HEK293 (cell line): ENCODE data around the gene TUNAR.

Experiments
- CTCF ChIA-PET: fragments of 350-600 bp; formaldehyde crosslinking; extraction: SDS; loops from one replicate; lab custom pipeline; 2021; ENCODE audit warnings: antibody characterized with exemption; lab: Yijun Ruan, JAX
- POLR2A ChIA-PET: fragments of 300-600 bp; formaldehyde crosslinking; extraction: SDS; loops from one replicate; lab custom pipeline; 2020; ENCODE audit warnings: antibody characterized with exemption, inconsistent platforms; lab: Yijun Ruan, JAX
- H3K27ac ChIP-seq: fragments of 200-500 bp; sonication (Bioruptor generic); 2 replicates; pipeline ENCODE4 v1.5.1; 2014; ENCODE audit warnings: low read depth, low read length, control low read depth, inconsistent platforms; ENCODE audit errors: extremely low read depth
- H3K36me3 ChIP-seq, 2 experiments: fragments of 200-500 bp in 1 of 2; sonication (Bioruptor generic) in 1 of 2; 1 replicate in 1 of 2; 2 replicates in 1 of 2; pipeline ENCODE4 v1.5.1; 2014 to 2017; ENCODE audit warnings: inconsistent platforms in 2 of 2, low read length in 2 of 2; ENCODE audit not compliant: control insufficient read depth in 2 of 2, insufficient read depth in 1 of 2
- H3K4me1 ChIP-seq: fragments of 200-500 bp; sonication (Bioruptor generic); 2 replicates; pipeline ENCODE4 v1.5.1; 2014; ENCODE audit warnings: mild to moderate bottlenecking, low read length, inconsistent platforms; ENCODE audit not compliant: control insufficient read depth, insufficient read depth
- H3K4me3 ChIP-seq: 2 replicates; pipeline ENCODE4 v1.5.1; 2011; ENCODE audit warnings: low read depth, mild to moderate bottlenecking, control low read depth, low read length, moderate library complexity
- H3K9me3 ChIP-seq: fragments of 200-500 bp; sonication (Bioruptor generic); 2 replicates; pipeline ENCODE4 v1.5.1; 2014; ENCODE audit warnings: low read depth, low read length, inconsistent platforms; ENCODE audit not compliant: control insufficient read depth, insufficient read depth
- ATF2 ChIP-seq: fragments of 450-650 bp; formaldehyde crosslinking; IDR thresholded peaks from 2 replicates; pipeline ENCODE4 v1.5.1; 2016; ENCODE audit warnings: missing biosample characterization, missing genetic modification characterization, low read depth
- PRDM10 ChIP-seq: fragments of 450-650 bp; formaldehyde crosslinking; IDR thresholded peaks from 2 replicates; pipeline ENCODE4 v1.5.1; 2016; ENCODE audit warnings: missing biosample characterization, missing genetic modification characterization
- SALL2 ChIP-seq: fragments of 450-650 bp; formaldehyde crosslinking; IDR thresholded peaks from 2 replicates; pipeline ENCODE4 v1.5.0; 2017; ENCODE audit warnings: missing biosample characterization, mild to moderate bottlenecking, missing genetic modification characterization, borderline replicate concordance
- SETDB1 ChIP-seq: IDR thresholded peaks from one replicate; pipeline ENCODE4 v1.6.1; 2017; ENCODE audit warnings: mild to moderate bottlenecking, low read length, moderate library complexity, mixed read lengths; ENCODE audit not compliant: insufficient read length
- TCF7L2 ChIP-seq: IDR thresholded peaks from 2 replicates; pipeline ENCODE4 v1.6.1; 2011; ENCODE audit warnings: low read depth, mild to moderate bottlenecking, inconsistent platforms, low read length, moderate library complexity, borderline replicate concordance
- ZNF114 ChIP-seq: fragments of 450-650 bp; formaldehyde crosslinking; IDR thresholded peaks from 2 replicates; pipeline ENCODE4 v1.5.0; 2017; ENCODE audit warnings: missing biosample characterization, missing genetic modification characterization
- ZNF155 ChIP-seq: fragments of 450-650 bp; formaldehyde crosslinking; IDR thresholded peaks from 2 replicates; pipeline ENCODE4 v1.5.1; 2016; ENCODE audit warnings: missing biosample characterization, missing genetic modification characterization
- ZNF223 ChIP-seq: fragments of 450-650 bp; formaldehyde crosslinking; IDR thresholded peaks from 2 replicates; pipeline ENCODE4 v1.5.1; 2016; ENCODE audit warnings: missing biosample characterization, missing genetic modification characterization
- ZNF239 ChIP-seq: fragments of 450-650 bp; formaldehyde crosslinking; IDR thresholded peaks from 2 replicates; pipeline ENCODE4 v1.5.1; 2016; ENCODE audit warnings: missing biosample characterization, missing genetic modification characterization
- ZNF274 ChIP-seq, 2 experiments: fragments of 200-500 bp in 1 of 2; fragments of 450-650 bp in 1 of 2; sonication (Bioruptor generic) in 1 of 2; formaldehyde crosslinking in 1 of 2; IDR thresholded peaks; 2 replicates each; pipeline versions ENCODE4 v1.5.1 to v1.6.1; 2014 to 2016; ENCODE audit warnings: borderline replicate concordance in 1 of 2, inconsistent platforms in 1 of 2, low read length in 1 of 2, missing biosample characterization in 1 of 2, missing genetic modification characterization in 1 of 2
- ZNF335 ChIP-seq: fragments of 450-650 bp; formaldehyde crosslinking; conservative IDR thresholded peaks from 2 replicates; pipeline ENCODE4 v1.5.1; 2016; ENCODE audit warnings: missing biosample characterization, missing genetic modification characterization
- ZNF37A ChIP-seq: fragments of 450-650 bp; IDR thresholded peaks from 2 replicates; pipeline ENCODE4 v1.5.1; 2018; ENCODE audit warnings: missing biosample characterization, missing genetic modification characterization
- ZNF548 ChIP-seq: fragments of 450-650 bp; formaldehyde crosslinking; IDR thresholded peaks from 2 replicates; pipeline ENCODE4 v1.5.1; 2016; ENCODE audit warnings: missing biosample characterization, missing genetic modification characterization
- ZNF660 ChIP-seq: fragments of 450-650 bp; IDR thresholded peaks from 2 replicates; pipeline ENCODE4 v1.5.1; 2018; ENCODE audit warnings: missing biosample characterization, mild to moderate bottlenecking, missing genetic modification characterization
- ZNF768 ChIP-seq: fragments of 450-650 bp; formaldehyde crosslinking; IDR thresholded peaks from 2 replicates; pipeline ENCODE4 v1.5.1; 2018; ENCODE audit warnings: missing biosample characterization, mild to moderate bottlenecking, missing genetic modification characterization
- ZNF792 ChIP-seq: fragments of 450-650 bp; formaldehyde crosslinking; IDR thresholded peaks from 2 replicates; pipeline ENCODE4 v1.5.1; 2016; ENCODE audit warnings: missing biosample characterization, missing genetic modification characterization
- ZNF843 ChIP-seq: fragments of 450-650 bp; formaldehyde crosslinking; IDR thresholded peaks from 2 replicates; pipeline ENCODE4 v1.5.1; 2016; ENCODE audit warnings: missing biosample characterization, missing genetic modification characterization
- ZSCAN16 ChIP-seq: fragments of 450-650 bp; formaldehyde crosslinking; IDR thresholded peaks from 2 replicates; pipeline ENCODE4 v1.5.1; 2016; ENCODE audit warnings: missing biosample characterization, missing genetic modification characterization
- ZSCAN4 ChIP-seq: fragments of 450-650 bp; formaldehyde crosslinking; IDR thresholded peaks from 2 replicates; pipeline ENCODE4 v1.5.1; 2017; ENCODE audit warnings: missing biosample characterization, missing genetic modification characterization
- TF ChIP-seq, protein P1 (sequence below): fragments of 450-650 bp; formaldehyde crosslinking; IDR thresholded peaks from 2 replicates; pipeline ENCODE4 v1.5.1; 2016; ENCODE audit warnings: missing biosample characterization, missing genetic modification characterization, borderline replicate concordance

The TUNAR gene

DNA sequence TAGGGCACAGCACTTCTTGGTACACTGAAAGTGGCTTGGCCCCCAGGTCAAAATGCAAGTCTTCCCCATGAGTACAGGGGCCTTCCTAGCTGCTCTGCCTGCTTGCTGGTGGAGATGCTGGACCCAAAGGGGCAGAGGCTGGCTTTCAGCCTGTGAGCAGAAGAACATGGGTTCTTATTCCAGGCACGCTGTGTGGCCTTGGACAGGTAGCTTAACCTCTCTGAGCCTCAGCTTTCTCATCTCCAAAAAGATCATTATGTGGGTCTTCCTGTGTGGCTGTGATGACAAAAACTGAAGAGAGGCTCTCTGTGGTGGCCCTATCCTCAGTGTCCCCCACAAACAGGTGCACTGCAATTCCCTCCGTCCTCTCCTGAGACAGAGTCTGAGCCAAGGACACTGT is 45.6 kb upstream of the TUNAR start:
- POLR2A ChIA-PET, result no interaction called here
- Histone ChIP-seq H3K27ac (no peak overlapping the region), H3K4me3 (no peak overlapping the region)
- TF ChIP-seq SETDB1 (no peak), ZNF239 (no peak), ZNF155 (no peak), TCF7L2 (no peak), ZNF768 (tag by site-specific recombination) (no peak), ZNF548 (tag by site-specific recombination) (no peak), PRDM10 (no peak), ZNF660 (tag by site-specific recombination) (no peak), ZNF223 (tag by site-specific recombination) (no peak), ZNF335 (tag by site-specific recombination) (no peak), ZNF792 (tag by site-specific recombination) (no peak), ZNF274 (IDR thresholded peaks at IDR 0.05; ENCODE audit: low read length) (no peak), ZNF274 (tag by site-specific recombination; IDR thresholded peaks at IDR 0.05; ENCODE audit: borderline replicate concordance) (no peak), ATF2 (tag by site-specific recombination) (no peak), SALL2 (tag by site-specific recombination) (no peak), ZSCAN16 (tag by site-specific recombination) (no peak), ZNF37A (tag by site-specific recombination) (no peak), ZNF114 (tag by site-specific recombination) (no peak), ZSCAN4 (tag by site-specific recombination) (no peak), ZNF843 (no peak)
- TF ChIP-seq, protein P1, sequence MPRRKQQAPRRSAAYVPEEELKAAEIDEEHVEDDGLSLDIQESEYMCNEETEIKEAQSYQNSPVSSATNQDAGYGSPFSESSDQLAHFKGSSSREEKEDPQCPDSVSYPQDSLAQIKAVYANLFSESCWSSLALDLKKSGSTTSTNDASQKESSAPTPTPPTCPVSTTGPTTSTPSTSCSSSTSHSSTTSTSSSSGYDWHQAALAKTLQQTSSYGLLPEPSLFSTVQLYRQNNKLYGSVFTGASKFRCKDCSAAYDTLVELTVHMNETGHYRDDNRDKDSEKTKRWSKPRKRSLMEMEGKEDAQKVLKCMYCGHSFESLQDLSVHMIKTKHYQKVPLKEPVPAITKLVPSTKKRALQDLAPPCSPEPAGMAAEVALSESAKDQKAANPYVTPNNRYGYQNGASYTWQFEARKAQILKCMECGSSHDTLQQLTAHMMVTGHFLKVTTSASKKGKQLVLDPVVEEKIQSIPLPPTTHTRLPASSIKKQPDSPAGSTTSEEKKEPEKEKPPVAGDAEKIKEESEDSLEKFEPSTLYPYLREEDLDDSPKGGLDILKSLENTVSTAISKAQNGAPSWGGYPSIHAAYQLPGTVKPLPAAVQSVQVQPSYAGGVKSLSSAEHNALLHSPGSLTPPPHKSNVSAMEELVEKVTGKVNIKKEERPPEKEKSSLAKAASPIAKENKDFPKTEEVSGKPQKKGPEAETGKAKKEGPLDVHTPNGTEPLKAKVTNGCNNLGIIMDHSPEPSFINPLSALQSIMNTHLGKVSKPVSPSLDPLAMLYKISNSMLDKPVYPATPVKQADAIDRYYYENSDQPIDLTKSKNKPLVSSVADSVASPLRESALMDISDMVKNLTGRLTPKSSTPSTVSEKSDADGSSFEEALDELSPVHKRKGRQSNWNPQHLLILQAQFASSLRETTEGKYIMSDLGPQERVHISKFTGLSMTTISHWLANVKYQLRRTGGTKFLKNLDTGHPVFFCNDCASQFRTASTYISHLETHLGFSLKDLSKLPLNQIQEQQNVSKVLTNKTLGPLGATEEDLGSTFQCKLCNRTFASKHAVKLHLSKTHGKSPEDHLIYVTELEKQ (tag by site-specific recombination), result no peak
- TF ChIP-seq, all 188 proteins: peak for 0
- Histone ChIP-seq H3K9me3 (no peaks in the 10 kb centered on the region), H3K36me3 (no peaks in the 10 kb centered on the region), H3K4me1 (no peaks in the 10 kb centered on the region)
- CTCF ChIA-PET, result no interaction called here
